NCI-H524 treated with DMSO at 0.1 percent for 48 hours (cell line): ENCODE measurements around the gene AUTS2.

Source experiments
- DNase-seq: peaks from one replicate; lab custom pipeline; 2025; lab: John Stamatoyannopoulos, UW

AUTS2 gene

DNA sequence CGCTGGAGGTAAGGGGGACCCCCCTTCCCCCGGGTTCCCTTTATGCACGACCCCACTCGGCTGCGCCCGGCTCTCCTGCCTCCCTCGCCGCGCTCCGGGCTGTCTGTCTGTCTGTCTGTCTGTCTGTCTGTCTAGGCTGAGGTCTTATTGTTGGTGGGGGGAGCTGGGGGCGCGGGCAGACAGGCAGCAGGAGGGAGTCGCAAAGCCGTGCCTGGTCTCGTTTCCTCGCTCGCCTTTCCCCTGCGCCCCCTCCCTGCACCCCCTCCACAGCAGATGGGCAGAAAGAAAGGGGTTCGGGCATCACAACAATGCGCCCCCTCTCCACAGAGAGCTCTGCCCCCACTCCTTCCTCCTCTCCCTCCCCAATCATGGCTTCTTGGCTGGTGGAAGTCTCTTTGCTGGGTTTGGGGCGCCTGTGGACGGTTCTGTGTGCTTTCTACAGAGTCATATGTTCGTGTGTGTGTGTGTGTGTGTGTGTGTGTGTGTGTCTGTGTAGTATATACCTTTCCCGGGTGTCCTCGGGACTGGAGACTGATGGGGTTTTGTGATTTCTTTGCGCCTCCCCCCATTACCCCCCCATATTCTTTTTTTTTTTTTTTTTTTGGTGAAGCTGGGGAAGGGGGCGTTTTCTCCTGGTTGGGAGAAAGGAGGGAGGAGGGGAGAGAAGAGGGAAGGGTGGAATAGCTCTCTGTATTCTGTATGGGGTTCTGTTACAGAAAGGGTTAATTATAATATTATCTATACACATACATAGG, 1.9 kb downstream of the AUTS2 start:
- DNase-seq, result no peak

DNA sequence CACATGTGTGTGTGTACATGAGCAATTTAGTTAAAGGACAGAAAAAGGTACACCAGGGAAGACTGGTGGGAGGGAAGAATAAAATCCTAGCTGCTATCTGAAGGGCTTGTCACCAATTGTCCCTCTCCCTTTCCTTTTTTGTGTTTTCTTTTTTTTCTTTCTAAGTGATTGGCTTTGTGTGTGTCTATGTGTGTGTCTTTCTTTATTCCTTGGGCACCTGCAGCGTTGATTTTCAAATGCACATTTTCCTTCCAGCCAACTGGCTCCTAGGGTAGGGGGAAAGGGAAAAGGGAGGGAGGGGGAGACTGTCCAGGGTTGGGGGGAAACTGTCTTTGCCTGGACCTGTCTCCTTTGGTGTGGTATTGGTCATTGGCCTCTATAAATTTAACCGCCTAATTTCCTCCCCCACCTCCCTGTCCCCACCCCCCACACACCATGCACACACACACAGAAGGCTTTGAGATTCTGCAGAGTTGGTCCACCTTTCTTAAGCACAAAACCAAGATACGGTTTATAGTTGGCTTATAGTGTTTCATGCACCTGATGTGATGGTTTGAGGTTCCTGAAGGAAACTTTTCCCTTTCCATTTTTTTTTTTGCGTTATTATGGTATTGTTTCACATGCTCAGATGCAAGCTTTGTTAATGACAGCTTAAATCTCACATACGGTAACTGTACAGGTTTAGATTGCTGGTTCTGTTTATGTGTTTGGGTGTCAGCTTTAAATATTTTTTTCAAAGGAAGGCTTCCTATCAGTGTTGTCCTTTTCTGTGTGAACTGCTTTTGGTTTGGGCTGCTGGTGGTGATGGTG, 2.6 kb downstream of the AUTS2 start:
- DNase-seq, result no peak

DNA sequence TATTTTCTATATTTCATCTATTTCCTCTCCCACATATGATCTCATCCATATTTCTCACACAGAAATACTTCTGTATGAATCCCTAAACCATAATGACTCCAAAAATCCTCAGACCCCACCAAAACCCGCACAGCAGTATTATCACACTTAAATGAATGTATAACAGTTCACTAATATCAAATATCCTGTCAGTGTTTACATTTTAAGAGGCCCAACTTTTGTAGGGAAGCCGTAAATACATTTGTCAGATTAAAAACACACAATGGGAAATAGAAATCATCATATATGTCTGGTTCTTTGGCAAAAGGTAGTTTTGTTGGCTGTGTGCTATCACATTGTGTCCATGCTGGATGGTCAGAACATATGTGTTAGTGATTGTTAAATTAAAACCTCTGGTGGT, 4.2 kb downstream of the AUTS2 start:
- DNase-seq, result no peak

DNA sequence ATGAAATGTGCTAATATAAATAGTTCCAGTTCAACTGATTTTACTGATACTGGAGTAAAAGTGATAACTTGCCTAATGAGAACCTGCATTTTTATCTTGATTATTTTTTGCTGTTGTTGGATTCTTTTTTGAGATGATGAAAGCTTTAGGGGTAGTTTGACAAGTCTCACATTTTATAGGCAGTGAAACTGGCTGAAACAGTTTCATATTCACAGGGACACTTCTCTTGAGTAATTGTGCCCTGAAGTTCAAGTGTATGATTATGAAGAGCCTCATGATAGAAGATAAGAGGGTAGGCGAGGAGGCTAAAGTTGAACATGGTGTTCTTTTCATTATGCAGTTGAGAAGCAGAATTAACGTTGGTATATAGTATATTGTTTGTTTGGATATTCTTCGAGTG, 5.1 kb downstream of the AUTS2 start:
- no peak for DNase-seq

DNA sequence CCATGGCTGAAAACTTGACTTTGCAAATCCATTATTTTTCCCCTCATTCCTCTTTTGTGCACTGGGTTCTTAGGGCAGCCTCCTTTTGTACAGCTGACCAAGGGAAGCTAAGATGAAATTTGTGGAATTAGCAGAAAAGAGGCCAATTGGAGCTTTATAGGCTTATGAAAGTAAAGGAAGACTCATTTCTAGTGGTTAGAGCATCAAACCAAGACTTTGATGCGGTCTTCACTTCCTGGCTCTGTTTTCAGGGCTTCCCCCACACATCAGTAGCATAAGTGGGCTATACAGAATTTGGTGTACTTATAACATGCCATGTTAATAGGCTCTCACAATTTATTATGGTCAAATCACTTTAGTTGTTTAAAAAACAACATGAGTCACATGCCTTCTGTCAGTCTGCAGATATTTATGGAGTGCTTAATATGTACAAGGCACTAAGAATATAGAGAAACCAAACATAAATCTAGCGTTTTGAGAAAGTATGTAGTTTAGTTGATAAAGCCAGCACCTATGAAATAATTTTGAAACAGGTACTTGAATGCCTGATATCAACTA, 5.7 kb downstream of the AUTS2 start:
- DNase-seq, result no peak

DNA sequence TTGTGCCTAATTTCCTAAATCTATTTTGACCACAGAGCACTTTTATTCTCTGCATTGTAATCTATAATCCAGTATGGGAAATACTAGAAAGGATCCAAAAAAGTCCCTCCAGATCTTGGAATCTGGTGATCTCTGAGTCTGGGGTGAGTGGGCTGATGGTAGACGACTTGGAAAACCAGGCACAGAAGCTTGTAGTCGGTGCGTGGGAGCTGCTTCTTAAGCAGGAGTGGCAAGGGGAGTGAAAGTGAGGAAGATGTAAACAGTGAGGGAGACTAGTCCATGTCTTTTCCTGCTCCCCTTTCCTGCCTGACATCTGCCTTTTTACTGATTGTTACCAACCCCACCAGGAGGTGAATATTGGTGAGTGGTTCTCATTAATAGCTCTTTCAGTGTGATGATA, 6.8 kb downstream of the AUTS2 start:
- DNase-seq, result no peak

DNA sequence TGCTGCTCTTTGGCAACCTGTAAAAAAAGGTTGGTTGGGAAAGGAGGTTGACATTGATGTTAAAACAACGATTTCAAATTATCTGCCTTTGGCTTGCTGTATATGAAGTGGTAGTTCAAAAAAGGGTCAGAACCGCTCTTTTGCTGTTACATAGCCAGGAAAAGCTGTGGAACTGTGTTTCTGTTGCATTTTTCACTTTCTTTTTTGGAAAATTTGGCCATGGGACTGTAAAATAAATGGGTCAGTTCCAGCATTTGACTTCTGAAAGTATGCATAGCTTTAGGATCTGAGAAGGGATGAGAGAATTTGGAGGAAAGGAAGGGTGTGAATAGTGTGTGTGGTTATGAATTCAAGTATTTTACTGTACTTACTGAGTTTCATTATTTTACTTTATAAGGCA, 7.3 kb downstream of the AUTS2 start:
- no peak for DNase-seq

DNA sequence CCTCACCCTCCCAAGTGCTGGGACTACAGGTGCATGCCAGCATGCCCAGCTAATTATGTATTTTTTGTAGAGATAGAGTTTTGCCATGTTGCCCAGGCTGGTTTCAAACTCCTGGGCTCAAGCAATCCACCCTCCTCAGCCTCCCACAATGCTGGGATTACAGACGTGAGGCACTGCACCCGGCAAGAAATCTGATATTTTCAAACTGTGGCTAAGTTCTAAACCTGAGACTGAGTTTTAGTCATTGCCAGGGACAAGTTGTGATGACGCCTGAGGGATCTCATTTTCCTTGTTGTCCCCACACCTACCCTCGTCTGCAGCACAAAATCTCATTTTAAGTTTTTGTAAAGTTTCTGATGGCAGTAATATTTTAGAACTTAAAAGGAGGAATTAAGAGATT, 9.8 kb downstream of the AUTS2 start:
- no peak for DNase-seq

DNA sequence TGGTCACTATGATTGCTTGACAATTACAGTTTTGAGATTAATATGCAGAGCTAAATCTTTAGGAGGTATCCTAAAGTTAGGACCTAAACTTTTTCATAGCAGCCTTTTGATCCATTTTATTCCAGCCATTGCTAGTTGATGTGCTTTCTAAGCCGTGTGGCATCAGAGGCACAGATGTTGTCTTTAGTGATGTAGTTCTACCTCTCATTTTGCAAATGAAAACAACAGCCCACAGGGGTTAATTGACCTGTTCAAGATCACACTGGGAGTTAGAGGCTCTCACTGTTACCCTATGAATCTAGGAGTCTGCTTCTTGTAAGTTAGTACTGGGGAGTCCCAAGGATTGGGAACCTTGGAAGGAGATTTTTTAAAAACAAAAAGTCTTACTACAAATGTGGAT, 10.6 kb downstream of the AUTS2 start:
- no peak for DNase-seq

DNA sequence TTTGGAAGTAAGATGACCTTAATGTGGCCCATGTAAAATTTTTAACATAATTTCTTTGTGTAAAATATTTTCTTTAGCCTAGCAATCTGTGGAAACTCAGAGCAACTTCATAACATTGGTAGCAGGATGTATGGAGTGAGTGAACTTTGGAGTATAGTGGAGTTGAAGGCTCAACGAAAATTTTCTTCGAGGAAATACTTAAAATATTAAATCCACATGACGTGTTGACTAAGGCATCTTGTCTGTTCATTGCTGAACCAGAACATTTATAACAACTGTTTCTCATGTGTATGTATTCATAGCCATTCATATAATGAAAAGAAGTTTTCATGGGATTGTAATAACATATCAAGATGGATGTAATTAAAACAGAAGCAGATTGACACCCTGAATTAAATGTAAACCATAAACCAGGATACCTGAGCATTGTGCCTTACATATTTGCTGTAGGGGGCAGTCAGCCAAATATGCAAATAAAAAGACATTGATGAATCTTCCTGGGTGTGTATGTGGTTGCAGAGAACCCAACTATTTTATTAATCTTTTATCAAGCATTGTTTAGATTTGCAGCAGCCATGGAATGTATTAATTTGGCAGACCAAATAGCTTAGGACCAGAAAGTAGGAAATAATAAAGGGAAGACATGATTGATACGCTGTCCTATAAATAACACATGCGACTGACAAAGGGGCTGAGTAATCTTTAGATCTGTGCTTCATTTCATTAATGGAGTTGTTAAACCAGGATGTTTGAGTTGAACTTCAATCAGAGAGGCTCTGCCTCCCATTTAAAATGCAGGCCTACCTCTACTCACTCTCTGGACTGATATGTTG, 11.5 kb downstream of the AUTS2 start:
- DNase-seq, result no peak

DNA sequence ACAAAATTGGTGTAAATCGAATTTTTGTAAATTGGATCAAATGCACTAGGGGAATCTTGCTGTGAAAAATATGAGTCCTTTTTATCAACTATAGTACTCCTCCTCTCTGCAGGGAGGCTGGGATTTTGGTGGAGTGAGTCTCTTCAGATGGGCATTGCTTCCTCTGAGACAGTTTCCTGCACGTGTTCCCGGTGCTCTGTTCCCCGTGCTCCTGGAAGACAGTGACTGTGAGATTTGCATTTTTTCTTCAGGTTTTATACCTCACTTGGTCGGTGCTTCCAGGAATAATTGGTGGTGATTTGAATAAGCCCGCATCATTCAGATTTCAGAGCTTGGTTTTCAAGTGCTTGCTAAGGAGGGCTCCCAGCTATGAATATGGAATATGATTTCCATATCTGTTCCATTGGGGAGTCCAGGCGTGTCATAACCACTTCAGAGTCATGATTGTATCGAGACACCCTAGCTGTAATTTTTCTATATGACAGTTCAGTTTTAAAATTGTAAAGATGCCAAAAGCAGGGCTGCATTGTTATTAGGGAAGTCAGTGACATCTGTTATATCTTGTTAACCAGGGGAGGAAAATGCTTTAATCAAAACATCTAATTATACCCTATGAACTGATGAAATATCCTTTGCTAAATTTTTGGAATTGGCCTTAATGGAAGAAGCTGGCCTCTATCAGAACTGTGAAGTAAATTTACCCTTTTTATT, 12.3 kb downstream of the AUTS2 start:
- DNase-seq, result peak; percentile 25

DNA sequence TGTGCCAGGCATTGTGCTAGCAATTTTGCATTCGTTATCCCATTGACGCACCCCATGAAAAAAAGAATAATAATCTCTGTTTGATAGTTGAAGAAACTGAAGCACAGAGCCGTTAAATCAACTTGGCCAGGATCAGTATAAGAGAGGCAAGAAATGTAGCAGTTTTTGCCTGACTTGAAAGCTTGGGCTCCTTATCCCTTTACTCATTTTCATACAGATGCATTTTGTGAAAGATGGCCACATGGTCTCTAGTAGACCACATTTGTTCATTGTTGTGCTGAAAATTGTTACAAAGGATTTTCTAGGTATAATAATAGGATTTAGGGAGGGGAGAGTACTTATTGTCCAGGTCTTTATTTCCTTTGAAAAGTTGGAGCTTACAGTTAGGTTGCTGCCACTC, 14.7 kb downstream of the AUTS2 start:
- DNase-seq, result no peak

DNA sequence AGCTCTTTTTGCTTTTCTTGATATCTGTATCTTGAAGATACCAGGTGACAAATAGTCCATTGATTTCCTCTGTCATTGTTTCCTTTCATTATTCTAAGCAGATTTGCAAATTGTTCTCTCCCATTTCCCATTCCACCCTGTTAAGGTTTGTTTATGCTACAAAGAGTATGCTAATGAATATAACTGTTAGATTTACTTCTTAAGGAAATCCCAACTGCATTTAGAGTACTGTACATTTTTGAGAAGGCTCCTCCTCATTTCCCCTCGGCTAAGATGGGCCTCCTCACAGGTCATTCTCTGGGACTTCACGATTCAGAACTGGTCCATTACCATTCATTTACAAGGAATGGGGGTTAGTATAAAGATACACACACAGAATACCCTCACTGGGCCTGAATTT, 15.6 kb downstream of the AUTS2 start:
- DNase-seq, result no peak

DNA sequence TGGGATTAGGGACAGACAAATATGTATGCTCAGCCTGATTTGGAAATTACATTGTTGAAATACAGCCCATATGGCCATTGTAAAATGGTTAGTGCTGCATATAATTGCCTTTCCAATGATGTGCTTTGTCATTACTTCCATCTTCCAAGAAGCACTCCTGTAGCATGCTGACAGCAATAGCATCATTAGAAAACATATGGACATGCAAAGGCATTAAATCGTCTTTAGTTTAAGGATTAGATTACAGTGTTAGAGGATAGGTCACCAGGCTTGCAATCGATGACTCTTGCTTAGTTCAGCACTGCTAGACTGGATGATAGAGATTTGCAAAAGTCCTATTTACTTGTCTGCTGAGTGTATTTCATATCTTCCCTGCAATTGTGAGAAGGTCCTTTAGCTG, 17.4 kb downstream of the AUTS2 start:
- DNase-seq, result peak; percentile 87

DNA sequence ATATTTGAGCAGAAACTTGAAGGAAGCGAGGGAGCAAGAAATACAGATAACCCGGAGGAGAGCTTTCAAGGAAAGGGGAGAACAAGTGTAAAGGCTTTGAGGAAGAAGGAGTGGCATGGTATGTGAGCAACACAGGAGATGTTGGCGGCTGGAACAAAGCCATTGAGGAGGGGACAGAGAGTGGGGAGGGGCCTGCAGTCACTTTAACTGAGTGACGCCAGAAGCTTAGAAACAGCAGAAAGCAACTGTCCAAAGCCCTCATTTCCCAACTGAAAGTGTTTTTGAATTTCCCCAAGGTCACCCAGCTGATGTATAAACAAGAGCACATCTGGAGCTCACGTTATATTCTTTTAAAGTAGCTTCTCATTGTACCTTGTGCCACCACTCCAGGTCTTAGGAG, 19.1 kb downstream of the AUTS2 start:
- no peak for DNase-seq

DNA sequence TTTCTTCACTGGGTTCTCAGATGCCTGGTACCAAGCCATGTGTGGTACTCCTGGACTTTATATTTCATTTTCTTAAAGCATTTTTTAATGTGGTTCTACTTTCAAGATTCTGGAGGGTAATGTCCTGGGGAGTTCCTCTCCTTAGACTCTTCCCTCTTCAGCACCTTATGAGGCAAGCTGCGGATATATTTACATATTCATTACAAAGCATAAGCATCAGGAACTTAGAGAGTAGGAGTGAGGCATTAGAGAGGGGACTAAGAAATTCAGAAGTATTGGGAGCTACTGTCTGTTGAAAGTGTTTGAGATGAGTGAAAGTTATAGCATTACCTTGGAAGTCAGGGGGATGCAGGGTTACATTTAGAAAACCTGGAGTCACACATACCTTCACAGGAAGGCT, 20.8 kb downstream of the AUTS2 start:
- DNase-seq, result no peak

DNA sequence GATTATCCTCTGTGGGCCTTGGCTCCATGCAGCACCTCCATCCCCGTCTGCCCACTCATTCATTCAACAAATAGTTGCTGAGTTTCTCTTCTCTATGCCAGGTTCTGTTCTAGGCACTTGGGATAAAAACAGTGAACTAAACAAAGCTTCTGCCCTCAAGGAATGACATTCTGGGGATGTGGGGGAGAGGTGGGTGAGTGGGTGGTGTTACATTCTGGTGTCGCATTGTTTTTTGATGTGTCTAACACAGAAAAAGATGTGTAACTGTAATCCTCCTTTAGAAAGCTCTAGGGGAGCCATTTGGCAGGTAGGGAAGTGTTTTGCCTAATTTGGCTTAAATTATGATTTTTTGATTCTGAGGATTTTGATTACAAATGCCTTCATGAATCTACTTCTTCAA, 21.4 kb downstream of the AUTS2 start:
- DNase-seq, result no peak

DNA sequence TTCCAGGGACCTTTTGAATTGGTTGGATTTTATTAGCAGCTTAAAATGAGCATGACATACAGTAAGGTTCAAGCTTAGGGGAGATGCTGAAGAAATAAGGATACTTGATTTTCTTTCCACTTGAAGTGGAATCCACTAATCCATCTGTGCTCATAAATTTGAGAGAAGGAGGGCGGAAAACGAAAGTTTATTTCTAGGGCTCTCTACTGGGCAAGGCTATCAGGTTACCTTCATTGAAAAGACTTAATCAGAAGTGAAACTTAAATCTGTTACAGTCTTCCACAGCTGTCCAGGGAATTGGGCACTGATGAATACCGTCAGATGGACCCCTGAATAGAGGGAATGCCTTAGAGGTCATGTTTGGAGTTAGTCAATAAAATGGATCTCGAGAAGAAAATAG, 21.8 kb downstream of the AUTS2 start:
- DNase-seq, result peak; percentile 96

DNA sequence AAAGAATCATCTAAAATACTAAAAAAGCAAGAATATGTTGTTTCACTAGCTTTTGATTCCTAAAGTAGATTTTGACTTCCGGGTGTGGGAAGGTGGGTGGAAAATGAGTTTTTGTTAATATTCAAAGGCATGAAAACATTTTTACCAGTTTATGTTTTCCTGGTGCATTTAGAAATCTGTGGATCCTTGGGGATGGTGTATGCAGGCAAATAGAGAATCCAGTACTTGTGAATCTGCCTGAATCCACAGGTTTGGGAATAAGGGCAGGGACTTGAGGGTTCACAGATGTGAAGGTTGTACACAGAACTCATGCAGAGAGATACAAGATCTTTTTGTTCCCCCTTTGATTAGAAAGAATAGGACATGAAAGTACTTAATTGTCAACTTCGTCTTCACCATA, 22.4 kb downstream of the AUTS2 start:
- DNase-seq, result no peak

DNA sequence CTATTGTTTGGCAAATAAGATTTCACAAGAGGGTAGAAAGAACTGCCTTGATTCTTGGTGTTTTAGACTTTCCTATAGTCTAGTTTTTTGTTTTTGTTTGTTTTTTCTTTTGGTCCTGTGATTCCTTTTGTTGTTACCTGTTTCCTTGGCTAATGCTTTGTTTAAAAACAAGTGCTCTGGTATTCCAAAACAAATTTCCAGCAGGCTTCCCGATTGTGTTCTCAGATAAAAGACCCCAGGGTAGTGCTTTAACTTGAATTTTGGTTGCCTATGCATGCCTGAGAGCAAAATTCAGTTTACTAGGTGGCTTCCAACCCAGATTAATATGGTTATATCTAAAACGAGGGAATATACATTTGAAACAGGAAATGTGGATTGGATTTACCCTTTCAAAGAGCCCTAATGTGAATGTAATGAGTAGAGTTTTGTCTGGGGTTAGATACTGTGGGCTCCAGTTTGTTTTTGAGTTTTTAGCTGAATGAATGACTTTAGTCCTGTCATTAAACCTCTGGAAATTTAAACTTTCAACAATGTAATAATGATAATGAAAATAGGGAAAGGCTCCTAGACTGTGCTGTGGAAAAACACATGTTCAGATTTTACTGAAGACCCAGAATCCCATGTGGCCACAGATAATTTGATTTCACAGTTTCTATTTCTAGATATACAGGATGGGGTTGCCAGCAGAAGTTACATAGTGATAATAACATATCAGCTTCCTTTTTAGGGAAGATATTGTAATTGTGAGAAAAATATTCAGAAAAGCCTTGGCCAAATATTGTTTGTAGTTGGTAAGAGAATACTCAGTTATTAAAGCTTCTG, 23.9 kb downstream of the AUTS2 start:
- DNase-seq, result no peak

DNA sequence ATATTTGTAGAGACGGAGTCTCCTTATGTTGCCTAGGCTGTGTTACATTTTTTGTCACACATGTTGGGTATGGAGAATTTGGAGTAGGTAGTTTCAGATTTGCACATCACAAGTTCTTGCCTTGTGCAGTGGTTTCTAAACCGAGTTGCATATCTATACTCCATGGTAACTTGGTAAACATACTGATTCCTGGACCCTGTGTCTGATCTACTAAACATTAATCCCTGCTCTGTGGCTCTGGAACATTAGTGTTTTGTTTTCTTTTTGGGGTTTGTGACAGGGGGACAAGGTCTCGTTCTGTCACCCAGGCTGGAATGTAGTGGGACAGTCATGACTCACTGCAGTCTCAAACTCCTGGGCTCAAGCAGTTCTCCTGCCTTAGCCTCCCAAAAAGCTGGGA, 24.7 kb downstream of the AUTS2 start:
- no peak for DNase-seq
